ENCODE measurements around the gene ARMH3. TPM values are rescaled to one million over a fixed set of nuclear protein-coding genes. Genes with fewer than 3 reads are reported as not detected.

ARMH3 gene
- total and polyA plus RNA-seq, 2 experiments from 2014 or later: 8.7 to 11.1 TPM

GRCh38 chr10:101894266-101894665 is 161.7 kb downstream of the ARMH3 start:
- no peaks in the 10 kb centered on the region for H3K27me3 ChIP-seq (ENCODE audit: insufficient read depth)
- H3K36me3 Mint-ChIP-seq (ENCODE audit: low read depth): no peaks in the 10 kb centered on the region
- no peaks in the 10 kb centered on the region for H3K36me3 ChIP-seq (ENCODE audit: insufficient read depth)
- H3K4me2 ChIP-seq: no peak overlapping the region
- no peak overlapping the region for H3K27ac ChIP-seq (ENCODE audit: low read depth)
- DNase-seq (ENCODE audit: low spot score): no peak
- no peaks in the 10 kb centered on the region for H3K4me1 ChIP-seq (ENCODE audit: insufficient read depth)
- no peaks in the 10 kb centered on the region for H4K20me1 ChIP-seq (replicated peaks; ENCODE audit: insufficient read depth)
- H3K9me3 Mint-ChIP-seq: no peaks in the 10 kb centered on the region
- H3K27me3 Mint-ChIP-seq (ENCODE audit: insufficient read depth, low read depth, poor library complexity): peaks cover 3% of the 10 kb centered on the region
- peaks cover 3% of the 10 kb centered on the region; the same call in 1 of the 3 replicates for H3K4me1 Mint-ChIP-seq
- TF ChIP-seq JUNB (IDR thresholded peaks at IDR 0.05; ENCODE audit: unreplicated experiment): no peak
- no peak for TF ChIP-seq CREB1 (CRISPR knock-in tag; IDR thresholded peaks at IDR 0.05; ENCODE audit: low read depth)
- TF ChIP-seq ZNF462 (CRISPR knock-in tag; IDR thresholded peaks at IDR 0.05): no peak
- no peak for TF ChIP-seq CTCF (conservative IDR thresholded peaks at IDR 0.05; ENCODE audit: low read depth in 2 of 2)
- TF ChIP-seq STAT1 (IDR thresholded peaks at IDR 0.05; ENCODE audit: unreplicated experiment): no peak
- no peak for TF ChIP-seq NANOG (IDR thresholded peaks at IDR 0.05; ENCODE audit: borderline replicate concordance)
- TF ChIP-seq ZNF331 (CRISPR knock-in tag; IDR thresholded peaks at IDR 0.05; ENCODE audit: low read depth): no peak
- TF ChIP-seq EZH2phosphoT487 (IDR thresholded peaks at IDR 0.05; ENCODE audit: unreplicated experiment): no peak
- no peak for TF ChIP-seq ETS1 (IDR thresholded peaks at IDR 0.05)
- TF ChIP-seq EZH2 (IDR thresholded peaks at IDR 0.05; ENCODE audit: low read depth, unreplicated experiment): no peak
- TF ChIP-seq REST (IDR thresholded peaks at IDR 0.05; ENCODE audit: unreplicated experiment): no peak
- TF ChIP-seq POLR2AphosphoS5 (IDR thresholded peaks at IDR 0.05; ENCODE audit: low read depth): no peak
- TF ChIP-seq ZNF114 (CRISPR knock-in tag; IDR thresholded peaks at IDR 0.05): no peak
- H3F3A ChIP-seq (replicated peaks; ENCODE audit: low read depth): no peaks in the 10 kb centered on the region
- ATAC-seq: no peak
- no peak overlapping the region for H2AFZ ChIP-seq
- no peaks in the 10 kb centered on the region for H3K79me2 ChIP-seq (replicated peaks; ENCODE audit: insufficient read depth)
- H3K9me2 ChIP-seq (ENCODE audit: insufficient read depth): no peaks in the 10 kb centered on the region
- H3K4me3 ChIP-seq: no peak overlapping the region
- H3K27ac Mint-ChIP-seq: no peak overlapping the region
- no peak overlapping the region for H3K4me3 Mint-ChIP-seq
